Peyer's patch (tissue), 4 donors: Measurements from ENCODE around the gene PRKCA.

Experiments
- POLR2A ChIP-seq, 2 donors: fragments of 450-650 bp; IDR thresholded peaks; one replicate each; pipeline ENCODE4 v1.5.1; 2017; ENCODE audit warnings: antibody characterized with exemption in 2 of 2, mild to moderate bottlenecking in 2 of 2, moderate library complexity in 2 of 2
- TF ChIP-seq, protein P1 (sequence below), 6 experiments: fragments of 450-650 bp in 4 of 6; fragments of 200-600 bp in 2 of 6; sonication (generic) in 1 of 6; IDR thresholded peaks; one replicate each; pipeline ENCODE4 v1.5.1; 2017 to 2019; ENCODE audit warnings: antibody characterized with exemption in 6 of 6, mild to moderate bottlenecking in 3 of 6, moderate library complexity in 1 of 6

DNA sequence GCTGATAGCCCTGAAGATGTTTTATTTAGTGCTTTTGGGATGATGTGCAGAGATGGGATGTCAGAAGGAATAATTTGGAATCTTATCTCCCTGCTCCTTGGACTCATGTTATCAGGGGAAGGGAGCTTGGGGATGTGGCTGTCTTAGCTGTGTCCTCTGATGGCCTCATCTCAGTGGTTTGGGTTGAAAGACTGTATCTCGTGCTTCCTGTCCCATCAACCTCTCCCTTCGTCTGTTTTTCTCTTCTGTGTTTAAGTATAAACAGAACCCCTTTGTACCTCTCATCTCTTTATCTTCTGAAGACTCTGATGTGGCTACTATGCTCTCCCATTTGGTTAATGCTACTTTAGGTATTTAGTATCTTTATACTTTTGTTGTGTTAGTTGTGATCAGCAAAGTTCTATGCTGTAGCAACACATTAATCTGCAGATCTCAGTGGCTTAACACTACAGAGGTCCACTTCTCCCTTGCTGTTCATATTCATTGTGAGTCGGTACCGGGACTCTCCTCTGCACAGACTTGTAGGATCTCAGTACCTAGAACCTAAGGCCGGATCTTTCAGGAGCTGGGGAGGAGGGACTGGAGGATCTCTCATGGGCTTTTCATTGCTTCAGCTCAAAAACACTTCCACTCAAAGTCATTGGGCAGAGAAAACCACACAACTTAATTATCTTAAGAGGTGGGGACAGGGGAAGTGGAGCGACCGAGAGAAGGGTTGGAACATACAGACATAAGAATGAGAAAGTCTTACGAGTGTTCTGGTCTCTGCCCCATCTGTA, 28.8 kb downstream of the PRKCA start:
- TF ChIP-seq, protein P1, sequence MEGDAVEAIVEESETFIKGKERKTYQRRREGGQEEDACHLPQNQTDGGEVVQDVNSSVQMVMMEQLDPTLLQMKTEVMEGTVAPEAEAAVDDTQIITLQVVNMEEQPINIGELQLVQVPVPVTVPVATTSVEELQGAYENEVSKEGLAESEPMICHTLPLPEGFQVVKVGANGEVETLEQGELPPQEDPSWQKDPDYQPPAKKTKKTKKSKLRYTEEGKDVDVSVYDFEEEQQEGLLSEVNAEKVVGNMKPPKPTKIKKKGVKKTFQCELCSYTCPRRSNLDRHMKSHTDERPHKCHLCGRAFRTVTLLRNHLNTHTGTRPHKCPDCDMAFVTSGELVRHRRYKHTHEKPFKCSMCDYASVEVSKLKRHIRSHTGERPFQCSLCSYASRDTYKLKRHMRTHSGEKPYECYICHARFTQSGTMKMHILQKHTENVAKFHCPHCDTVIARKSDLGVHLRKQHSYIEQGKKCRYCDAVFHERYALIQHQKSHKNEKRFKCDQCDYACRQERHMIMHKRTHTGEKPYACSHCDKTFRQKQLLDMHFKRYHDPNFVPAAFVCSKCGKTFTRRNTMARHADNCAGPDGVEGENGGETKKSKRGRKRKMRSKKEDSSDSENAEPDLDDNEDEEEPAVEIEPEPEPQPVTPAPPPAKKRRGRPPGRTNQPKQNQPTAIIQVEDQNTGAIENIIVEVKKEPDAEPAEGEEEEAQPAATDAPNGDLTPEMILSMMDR (IDR thresholded peaks at IDR 0.05) = no peak
- TF ChIP-seq POLR2A (IDR thresholded peaks at IDR 0.05) = no peak
